G401 (cell line): ENCODE measurements around the gene CERK. TPM values are rescaled to one million over a fixed set of nuclear protein-coding genes. Genes with fewer than 3 reads are reported as not detected.
A peak's percentile ranks its signal among the peaks of the same experiment; 100 is the strongest.
"Not testable (repeated sequence)": the region's sequence is repeated elsewhere in the genome, so short reads cannot be mapped to it uniquely, and the experiment has no call there.

Experiments used
- DNase-seq: peaks from one replicate; pipeline ENCODE4 v3.0.0-alpha.2; 2015; ENCODE audit warnings: low spot score
- in situ Hi-C: cut with HindIII; loops from 2 replicates; pipeline ENCODE4 v1.10.0; 2016; ENCODE audit warnings: low sequenced_read_pairs, mixed read lengths
- total RNA-seq: library from RNA; depleted of rRNA; stranded (reverse); fragments of >200 nt; shearing (Covaris generic); gene quantifications from 2 replicates; pipeline ENCODE4 v1.2.3, GENCODE V29; 2014

Gene CERK
- total RNA-seq, 1 experiment from 2014 or later = 70.0 TPM

DNA sequence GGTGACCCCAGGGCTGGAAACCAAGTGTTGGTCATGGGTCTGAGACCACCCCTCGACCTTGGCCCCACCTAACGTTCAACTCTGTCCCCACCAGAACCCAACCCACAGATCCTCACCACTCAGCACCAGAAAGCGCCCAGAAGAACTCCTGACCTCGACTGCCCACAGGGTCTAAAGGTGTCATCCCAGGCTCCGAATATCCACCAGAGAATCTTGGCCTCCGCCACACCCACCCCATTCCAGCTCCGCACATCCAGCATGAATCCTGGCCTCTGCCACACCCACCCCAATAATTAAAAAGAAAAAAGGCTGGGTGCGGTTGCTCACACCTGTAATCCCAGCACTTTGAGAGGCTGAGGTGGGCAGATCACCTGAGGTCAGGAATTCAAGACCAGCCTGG, 1.3 kb downstream of the CERK start:
- in situ Hi-C loops = no loop called here
- DNase-seq = no peak

DNA sequence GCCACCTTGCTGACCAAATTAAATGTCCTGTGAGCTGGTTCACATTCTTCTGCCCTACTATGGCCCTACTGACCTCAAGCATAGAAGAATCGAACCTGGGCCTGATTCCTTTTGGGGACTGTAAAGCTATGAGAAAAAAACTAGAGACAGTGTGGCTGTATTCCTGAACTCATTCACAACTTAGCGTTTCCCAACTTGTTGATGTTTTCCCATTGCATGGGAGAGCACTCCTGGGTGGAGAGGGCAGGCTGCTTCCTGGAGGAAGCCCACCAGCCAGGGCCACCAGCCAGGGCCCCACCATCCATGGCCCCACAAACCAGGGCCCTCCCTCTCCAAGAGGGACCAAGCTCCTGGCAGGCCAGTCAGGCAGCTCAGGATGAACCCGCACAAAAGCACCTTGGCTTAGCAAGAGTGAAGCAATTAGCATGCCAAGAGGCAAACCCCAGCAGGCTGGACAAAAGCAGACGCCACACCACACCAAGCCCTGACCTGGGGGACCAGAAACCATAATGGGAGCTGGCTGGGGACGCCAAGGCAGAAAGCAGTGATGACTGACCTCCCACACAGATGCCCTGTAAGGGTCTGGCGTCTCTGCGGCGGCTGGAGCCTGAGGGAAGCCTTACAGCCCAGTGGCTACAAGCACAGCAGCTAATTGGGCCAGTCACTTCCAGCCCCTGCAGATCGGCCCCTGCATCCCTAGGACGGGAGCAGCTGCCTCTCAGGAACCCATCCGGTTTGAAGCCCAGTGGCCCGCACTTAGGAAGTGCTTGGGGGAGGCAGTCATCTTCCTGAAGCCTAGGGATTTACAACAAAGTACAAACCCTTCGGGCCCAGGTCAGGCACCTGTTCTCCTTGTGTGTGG, 2.1 kb downstream of the CERK start:
- no peak for DNase-seq
- in situ Hi-C loops = no loop called here

DNA sequence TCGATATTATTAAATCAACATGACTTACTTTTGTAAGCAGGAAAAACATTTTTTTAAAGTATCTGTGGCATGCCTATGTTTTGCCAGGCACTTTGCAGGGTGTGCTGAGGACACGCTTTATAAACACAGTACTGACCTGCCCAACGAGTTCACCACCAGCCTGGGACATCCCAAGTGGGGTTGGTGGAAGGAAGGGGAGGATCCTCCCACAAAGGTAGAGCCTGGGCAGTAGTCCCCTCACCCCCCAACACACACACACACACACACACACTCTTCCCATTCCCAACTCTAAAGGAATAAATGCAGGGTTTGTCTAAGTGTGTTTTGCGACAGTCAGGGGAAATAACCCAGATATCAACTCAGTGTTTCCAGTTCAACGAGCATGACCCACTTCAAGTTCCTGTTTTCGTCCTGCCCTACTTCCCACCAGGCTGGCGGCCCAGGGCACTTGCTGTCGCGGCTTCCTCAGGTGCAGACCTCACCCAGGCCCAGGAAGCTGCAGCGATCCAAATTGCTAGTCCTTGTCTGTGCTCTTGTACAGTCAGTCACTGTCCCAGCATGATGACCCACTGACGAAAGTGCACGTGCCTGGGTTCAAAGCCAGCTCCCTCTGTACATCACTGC, 3.1 kb downstream of the CERK start:
- peak; percentile 46 for DNase-seq
- in situ Hi-C loops = no loop called here

DNA sequence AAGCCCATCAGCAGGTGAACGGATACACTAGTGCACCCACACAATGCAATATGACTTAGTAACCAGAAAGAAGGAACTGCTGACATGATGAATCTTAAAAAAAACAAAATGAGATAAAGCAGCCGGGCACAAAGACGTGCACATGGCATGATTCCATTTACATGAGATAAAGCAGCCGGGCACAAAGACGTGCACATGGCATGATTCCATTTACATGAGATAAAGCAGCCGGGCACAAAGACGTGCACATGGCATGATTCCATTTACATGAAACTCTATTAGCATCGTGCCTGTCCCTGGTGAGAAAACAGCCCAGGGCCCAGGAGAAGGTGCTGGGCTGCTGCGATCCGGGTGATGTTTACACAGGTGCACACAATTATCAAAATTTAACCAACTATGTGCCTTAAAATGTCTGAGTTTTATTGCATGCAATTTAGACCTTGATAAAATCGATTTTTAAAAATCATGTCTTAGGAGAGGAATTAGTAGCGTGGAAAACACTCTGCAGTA, 3.8 kb downstream of the CERK start:
- in situ Hi-C loops = not testable (repeated sequence)

DNA sequence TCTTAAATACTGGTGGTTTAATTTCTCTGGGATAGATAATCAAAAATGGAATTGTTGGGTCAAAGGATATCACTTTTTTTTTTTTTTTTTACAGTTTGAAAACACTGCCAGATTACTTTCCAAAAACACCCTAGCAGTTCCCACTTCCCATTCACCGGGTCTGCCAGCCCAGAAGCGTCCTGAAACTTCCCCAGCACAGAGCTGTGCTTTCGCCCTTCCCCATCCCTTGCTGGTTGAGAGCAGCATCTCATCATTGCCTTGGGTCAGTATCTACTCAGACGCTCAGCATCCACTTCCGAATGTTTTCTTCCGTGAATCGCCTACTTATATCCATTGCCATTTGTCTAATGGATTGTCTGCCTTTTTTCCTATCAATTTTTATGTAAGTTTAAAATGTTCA, 5.5 kb downstream of the CERK start:
- in situ Hi-C loops = no loop called here
- DNase-seq = no peak

More for the DNA sequence above, 3.8 kb downstream of the CERK start:
- DNase-seq = not testable (repeated sequence)

DNA sequence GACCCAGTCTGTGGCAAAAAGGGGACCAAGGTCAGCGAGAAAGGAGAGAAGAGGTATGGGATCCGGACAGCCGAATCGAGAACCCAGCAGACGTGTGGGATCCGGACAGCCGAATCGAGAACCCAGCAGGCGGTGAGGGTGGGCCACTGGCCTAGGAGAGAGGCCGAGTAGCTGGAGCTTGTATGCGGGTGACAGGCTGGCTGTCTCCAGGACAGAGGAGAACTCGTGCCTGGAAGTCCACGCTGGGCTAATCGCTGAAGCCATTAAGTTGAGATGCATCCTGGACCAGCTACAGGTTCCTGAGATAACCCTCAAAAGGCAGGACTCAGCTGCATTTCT, 6.0 kb downstream of the CERK start:
- in situ Hi-C loops = no loop called here
- no peak for DNase-seq

DNA sequence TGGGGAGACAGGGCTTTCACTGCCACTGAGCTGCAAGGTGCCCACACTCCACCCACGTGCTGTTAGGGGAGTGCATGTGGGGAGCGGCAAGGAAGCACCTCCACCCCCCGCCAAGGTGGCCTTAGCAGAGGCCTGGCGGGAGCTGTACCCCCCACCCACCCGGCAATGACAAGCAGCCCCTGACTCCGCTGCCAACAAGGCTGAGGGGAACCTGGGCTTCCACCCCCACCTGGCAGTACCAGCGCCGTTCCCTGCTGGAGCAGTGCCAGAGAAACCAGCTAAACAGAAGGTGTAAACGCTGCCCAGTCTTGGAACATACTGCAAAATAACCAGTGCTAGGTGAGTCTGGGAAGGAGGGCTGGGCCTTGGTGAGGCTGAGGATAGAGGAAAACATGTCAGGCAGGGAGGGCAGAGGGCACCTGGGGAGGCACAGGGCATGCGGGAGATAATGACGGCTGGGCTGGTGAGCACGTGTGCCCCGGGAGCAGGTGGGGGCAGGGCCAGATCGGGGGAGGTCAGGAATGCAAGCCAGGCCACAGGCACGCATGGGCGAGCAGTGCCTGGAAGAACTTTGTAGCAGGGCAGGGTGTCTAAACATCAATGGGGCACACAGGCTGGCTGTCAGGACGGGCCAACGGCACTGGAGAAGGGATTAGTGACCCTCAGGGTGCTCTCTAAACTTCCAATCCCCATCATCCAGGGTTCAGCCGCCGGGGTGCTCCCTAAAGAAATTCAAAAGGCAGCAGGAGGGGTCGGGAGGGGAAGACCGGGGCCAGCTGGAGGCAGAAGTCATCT, 6.6 kb downstream of the CERK start:
- peak; percentile 87 for DNase-seq
- in situ Hi-C loops = no loop called here

DNA sequence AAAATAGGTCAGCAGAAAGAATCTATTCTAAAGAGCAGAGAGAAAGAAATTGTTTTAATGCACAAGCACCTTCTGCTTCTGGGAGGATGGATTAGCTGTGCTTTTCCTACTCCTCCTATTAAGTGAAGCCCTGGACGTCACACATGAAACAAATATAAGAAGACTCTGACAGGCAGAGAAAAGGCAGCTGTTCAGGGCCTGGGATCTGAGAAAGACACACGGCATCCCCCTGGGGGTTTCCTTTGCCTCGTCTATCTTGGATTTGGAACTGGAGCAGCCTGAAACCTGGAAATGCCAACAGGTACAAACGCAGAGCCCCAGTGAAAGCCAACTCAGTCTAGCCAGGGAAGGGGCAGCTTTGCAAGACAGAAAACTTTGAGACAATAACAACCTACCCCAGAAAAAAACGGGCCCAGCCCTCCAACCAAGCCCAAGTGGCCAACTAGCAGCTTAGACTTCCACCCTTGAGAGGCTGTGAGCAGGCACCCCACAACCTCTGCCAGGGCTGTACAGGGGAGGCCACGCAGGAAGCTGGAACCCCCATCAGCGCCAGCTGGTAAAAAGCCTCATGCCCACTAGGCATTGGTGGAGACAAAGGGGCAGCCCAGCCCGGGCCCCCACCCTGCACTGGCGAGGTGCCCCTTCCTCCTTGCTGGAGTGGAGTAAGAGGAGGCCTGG, 7.3 kb downstream of the CERK start:
- peak; percentile 14 for DNase-seq
- in situ Hi-C loops = no loop called here

DNA sequence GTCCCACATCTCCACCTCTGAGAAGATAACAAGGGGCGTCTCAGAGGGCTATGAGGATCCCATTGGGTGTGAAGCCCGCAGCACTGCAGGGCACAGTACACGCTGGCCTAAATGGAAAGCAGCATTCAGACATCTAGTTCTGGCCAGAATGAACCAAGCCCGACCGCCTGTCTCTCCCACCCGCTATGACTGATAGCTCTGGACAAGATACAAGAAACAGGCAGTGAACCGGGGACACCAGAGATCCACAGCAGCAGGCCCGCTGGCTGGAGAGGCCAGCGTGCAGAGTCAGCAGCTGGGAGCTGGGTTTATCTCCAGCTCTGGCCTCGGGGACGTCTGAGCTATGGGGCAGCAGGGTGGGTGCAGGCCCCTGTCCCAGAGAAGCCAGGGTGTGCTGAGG, 9.6 kb downstream of the CERK start:
- DNase-seq = no peak

DNA sequence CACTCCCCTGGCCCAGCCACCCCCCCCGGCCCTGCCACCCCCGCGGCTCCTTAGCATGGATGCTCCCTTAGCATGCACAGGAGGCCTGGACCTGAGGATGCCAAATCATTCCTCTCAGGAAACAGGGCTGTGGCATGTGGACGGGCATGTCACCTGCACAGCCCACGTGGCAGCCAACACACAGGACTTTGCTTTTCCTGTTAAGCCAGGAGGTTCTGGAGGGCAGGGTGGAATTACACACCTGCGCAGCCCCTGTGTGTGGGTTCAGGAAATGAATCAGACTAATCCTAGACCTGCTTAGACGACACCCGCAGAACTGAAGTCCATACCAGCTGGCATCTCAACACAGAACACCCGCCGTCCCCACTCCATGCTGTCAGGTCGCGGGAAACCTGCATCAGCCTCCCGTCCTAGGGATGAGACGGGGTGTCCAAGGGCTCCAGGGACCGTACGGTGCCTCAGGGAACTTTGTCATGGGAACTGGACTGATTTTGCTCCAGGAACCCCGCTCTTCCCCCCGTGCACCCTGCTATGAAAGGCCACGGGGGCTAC, 10.2 kb downstream of the CERK start:
- in situ Hi-C loops = no loop called here
- DNase-seq = no peak

More for the DNA sequence above, 9.6 kb downstream of the CERK start:
- in situ Hi-C loops = no loop called here

DNA sequence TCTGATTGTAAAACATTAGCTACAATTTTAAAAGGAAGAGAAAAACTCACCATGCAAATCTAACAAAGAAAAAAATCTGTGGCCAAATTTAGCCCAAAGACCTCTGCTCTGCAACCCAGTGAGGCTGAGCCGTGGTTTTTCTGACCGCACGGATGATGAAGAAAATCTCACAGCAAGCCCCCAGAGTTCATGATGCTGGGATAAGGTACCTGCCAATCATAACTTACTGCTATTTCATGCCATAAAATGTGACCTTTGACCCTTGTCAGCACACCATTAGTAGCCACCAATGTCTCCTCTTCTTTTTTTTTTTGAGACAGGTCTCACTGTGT, 11.1 kb downstream of the CERK start:
- no peak for DNase-seq
- in situ Hi-C loops = no loop called here

DNA sequence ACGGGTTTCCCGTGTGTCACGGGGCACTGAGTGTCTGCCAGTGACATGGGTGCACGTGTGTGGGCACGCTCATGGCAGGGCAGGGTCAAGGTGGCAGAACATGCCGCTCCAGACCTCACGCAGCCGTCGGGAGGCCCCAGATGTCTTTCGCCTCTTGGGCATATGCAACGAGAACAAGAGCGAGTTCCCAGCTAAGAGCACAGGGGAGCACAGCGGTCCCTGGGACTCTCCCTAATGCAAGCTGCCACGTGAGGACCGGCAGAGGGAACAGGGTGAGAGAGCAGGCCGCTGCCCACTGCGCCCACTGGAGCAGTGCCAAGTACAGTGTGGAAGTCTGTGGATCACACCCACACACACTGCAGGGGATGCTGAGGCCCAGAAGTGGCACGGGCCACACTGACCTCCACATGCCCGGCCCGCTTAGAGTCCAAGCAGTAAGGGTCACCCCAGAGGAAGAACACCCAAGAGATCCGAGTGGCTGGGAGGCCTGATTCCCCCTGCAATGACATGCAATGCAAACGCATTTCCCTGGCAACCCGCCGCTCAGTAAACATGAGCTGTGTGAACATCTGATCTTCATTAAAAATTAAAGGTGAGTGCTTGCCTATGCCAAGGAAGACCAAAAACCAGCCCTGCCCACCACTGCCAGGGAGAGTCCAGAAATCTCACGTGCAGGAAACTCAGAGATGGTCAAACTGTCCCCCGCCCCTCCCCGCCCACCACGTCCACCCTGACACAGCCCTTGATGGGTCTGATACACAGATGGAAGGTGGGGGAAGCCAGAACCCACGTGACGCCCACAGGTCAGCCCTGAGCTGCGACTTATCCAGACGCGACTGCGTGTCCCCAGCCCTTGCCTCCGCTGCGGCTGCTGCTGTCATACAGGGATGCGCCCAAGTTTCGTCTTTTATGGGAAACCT, 11.7 kb downstream of the CERK start:
- peak; percentile 20 for DNase-seq
- in situ Hi-C loops = no loop called here

DNA sequence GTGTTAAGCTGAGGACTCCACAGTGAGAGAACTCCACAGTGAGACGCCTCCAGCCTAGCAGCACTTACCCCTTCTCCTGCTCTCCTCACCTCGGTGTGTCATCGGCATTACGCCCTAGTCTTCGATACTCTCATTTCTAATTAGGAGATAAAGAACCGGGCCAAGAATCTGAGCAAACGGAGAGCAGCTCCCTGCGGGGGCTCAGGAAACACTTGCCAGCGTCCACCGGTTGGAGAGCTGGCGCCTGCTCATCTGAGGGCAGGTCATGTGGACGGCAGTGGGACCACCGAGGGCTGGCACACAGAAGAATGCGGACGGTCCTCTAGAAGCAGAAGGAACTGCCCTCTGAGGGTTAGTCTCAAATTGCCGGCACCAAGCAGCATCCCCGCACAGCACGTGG, 13.0 kb downstream of the CERK start:
- in situ Hi-C loops = no loop called here
- DNase-seq = no peak

DNA sequence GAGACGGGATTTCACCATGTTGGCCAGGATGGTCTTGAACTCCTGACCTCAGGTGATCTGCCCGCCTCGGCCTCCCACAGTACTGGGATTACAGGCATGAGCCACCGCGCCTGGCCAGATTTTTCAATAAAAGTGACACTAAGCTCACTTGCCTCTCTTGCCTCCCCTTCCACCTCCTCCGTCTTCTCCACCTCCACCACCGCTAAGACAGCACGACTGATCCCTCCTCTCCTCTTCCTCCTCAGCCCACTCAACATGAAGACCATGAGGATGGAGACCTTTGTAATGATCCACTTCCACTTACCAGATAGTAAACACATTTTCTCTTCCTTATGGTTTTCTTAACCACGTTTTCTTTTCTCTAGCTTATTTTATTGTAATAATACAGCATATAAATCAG, 14.2 kb downstream of the CERK start:
- DNase-seq = no peak

DNA sequence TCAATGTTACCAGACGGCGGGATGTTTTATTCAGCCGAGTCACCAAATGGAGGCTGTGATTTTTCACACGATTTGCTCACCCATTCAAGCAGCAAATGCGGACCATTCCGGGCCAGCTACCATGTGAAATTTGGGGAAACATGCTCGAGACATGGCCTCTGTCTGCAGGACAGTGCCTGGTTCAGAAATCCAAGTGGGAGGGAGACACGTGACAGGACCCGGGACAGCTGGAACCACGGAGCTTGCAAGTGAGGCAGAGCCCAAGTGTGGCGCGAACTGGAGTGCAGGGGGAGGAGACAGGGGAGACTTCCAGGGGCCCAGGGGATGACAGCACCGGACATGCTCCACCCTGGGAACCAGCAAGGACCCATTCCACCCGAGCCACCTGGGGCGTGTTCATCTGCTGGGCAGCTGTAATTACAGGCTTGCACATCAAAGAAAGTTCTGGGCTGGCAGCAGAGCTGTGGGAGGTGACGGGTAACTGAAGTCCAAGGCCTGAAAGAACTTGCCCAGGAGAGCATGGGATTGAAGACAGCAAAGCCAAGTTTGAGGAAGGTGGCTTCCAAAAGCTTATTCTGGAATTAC, 16.5 kb downstream of the CERK start:
- no peak for DNase-seq
- in situ Hi-C loops = no loop called here

More for the DNA sequence above, 14.2 kb downstream of the CERK start:
- in situ Hi-C loops = no loop called here

DNA sequence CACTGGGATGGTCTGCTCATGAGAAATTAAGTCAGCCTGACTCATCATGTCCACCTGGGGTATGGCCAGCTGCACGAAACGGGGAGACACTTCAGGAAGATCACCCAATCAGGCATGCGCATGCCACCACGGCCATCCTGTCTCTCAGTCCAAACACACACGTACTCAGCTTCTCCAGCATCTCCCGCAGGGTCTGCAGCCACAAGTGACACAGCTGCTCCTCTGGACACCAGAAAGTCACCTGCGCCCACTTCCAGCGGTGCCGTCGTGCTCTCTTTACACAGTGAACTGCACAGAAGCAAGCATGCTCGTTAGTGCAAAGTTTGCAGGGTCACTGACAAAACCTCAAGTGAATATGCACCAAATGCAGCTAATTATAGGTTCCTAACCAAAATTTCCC, 18.1 kb downstream of the CERK start:
- in situ Hi-C loops = no loop called here

DNA sequence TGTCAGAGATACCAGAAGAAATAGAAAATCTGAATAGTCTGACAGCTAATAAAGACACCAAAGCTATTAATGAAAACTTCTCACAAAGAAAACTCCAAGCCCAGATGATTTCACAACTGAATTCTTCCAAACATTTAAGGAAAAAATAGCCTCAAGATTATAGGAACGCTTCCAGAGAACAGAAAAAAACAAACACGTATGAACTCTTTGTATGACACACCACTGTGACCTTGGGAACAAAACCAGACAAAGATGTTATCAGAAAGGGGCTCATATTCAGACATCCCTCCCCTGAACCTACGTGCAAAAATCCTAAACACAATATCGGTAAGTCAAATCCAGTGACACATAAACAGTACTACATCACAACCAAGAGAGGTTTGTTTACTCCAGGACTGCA, 23.5 kb downstream of the CERK start:
- no peak for DNase-seq
- in situ Hi-C loops = no loop called here

More for the DNA sequence above, 18.1 kb downstream of the CERK start:
- DNase-seq = no peak

DNA sequence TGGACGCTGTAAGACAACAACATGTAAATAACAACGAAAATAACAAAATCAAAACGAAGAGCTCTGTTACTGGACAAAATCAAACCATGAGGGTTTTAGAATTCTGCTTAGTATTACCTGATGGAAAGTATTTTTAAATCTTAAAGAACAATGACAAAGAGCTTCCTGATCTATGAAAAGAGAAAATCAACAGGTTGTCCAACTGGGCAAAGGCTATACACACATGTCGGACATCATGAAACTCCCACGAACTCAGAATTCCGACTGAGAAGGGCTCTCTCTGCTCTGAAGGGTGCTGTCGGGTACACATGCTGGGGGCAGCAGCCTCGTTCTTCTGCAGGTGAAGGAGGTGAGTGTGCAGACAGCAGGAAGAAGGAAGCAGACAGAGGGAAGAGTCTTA, 25.8 kb downstream of the CERK start:
- in situ Hi-C loops = no loop called here
- no peak for DNase-seq
